ENCODE results near the gene NPR2.

The NPR2 gene

GRCh38 chr9:35801328-35802128, 10.1 kb downstream of the NPR2 start:
- DNase-seq: no peak

- no peak for DNase-seq
These were observed 14.7 kb downstream of the NPR2 start for GRCh38 chr9:35806101-35806500.

- no peak for DNase-seq
These were observed 17.0 kb downstream of the NPR2 start for GRCh38 chr9:35808433-35808832.

GRCh38 chr9:35810122-35810521, 18.7 kb downstream of the NPR2 start:
- no peak for DNase-seq

GRCh38 chr9:35811381-35812024, 20.1 kb downstream of the NPR2 start:
- no peak for DNase-seq

GRCh38 chr9:35812025-35812602, 20.7 kb downstream of the NPR2 start, which contains the start of gene SPAG8:
TSS of gene SPAG8 (minus strand) at chr9:35812262. CDS start at chr9:35812147, 115 bp downstream.
- DNase-seq: peak; percentile 99

GRCh38 chr9:35813434-35814105, 22.2 kb downstream of the NPR2 start:
- no peak for DNase-seq

GRCh38 chr9:35814106-35814840, 22.9 kb downstream of the NPR2 start:
- peak; percentile 6 for DNase-seq

GRCh38 chr9:35814841-35815543, 23.6 kb downstream of the NPR2 start, which contains the start of gene HINT2:
TSS of gene HINT2 (minus strand) at chr9:35815042. CDS start at chr9:35814979, 63 bp downstream.
- DNase-seq: peak; percentile 100

GRCh38 chr9:35816708-35817107, 25.3 kb downstream of the NPR2 start:
- DNase-seq: no peak

- no peak for DNase-seq
These were observed 26.9 kb downstream of the NPR2 start for GRCh38 chr9:35818341-35818740.

- DNase-seq: no peak
These were observed 28.7 kb downstream of the NPR2 start for GRCh38 chr9:35820076-35820475.

- DNase-seq: no peak
These were observed 31.5 kb downstream of the NPR2 start for GRCh38 chr9:35822926-35823325.

GRCh38 chr9:35826071-35826701, 34.8 kb downstream of the NPR2 start:
- DNase-seq: peak; percentile 14

- no peak for DNase-seq
These were observed 36.1 kb downstream of the NPR2 start for GRCh38 chr9:35827486-35827885.

- DNase-seq: peak; percentile 42
These were observed 37.3 kb downstream of the NPR2 start, which contains the start of gene FAM221B for GRCh38 chr9:35828716-35829083. TSS of gene FAM221B (minus strand) at chr9:35828732. CDS start at chr9:35826161, 2,571 bp downstream.

GRCh38 chr9:35829084-35829763, 37.8 kb downstream of the NPR2 start, which contains the start of gene TMEM8B:
TSS of gene TMEM8B (plus strand) at chr9:35829228. CDS start at chr9:35829448, 220 bp downstream.
- peak; percentile 84 for DNase-seq

GRCh38 chr9:35829764-35830096, 38.3 kb downstream of the NPR2 start:
- no peak for DNase-seq

- DNase-seq: no peak
These were observed 39.6 kb downstream of the NPR2 start for GRCh38 chr9:35831040-35831439.

GRCh38 chr9:35832814-35833213, 41.4 kb downstream of the NPR2 start:
- DNase-seq: no peak
